ENCODE results near the gene POLR1A. TPM values are rescaled to one million over a fixed set of nuclear protein-coding genes. Genes with fewer than 3 reads are reported as not detected.

Gene POLR1A
- total and polyA plus RNA-seq, 4 donors: 3.2 to 12.3 (median 6.1) TPM

DNA sequence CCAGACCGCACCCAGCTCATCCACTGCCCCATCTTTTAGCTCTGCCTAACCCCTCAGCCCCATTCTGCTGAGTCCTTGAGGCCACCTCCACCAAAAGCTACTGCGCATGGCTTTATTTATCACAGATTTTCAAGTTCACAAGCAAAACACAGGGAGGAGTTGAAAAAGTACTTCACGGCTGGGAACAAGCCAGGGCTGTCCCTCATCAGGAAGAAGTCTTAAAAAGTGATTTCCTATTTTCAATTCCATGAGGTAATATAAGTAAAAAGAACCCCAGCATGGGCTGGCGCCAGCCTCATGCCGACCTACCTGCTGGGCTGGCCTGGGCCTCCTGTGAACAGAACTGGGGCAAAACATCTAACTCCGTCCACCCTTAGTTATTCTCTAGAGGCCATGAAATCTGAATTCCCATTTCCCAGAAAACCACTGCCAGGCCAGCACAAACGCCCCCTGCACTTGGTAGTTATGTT, 69.0 kb downstream of the POLR1A start:
- H3K9me3 ChIP-seq (ENCODE audit: control insufficient read depth in 4 of 4, low read length in 3 of 4): no peaks in the 10 kb centered on the region
- DNase-seq (ENCODE audit: low spot score): no peak
- peak in 1 of 2 donors; percentile 6 for TF ChIP-seq RAD21 (IDR thresholded peaks at IDR 0.05)
- TF ChIP-seq EGR1 (IDR thresholded peaks at IDR 0.05; ENCODE audit: low read depth in 2 of 2): no peak
- TF ChIP-seq TAF1 (conservative IDR thresholded peaks at IDR 0.05): no peak
- TF ChIP-seq, protein P1, sequence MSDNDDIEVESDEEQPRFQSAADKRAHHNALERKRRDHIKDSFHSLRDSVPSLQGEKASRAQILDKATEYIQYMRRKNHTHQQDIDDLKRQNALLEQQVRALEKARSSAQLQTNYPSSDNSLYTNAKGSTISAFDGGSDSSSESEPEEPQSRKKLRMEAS (IDR thresholded peaks at IDR 0.05): no peak
- TF ChIP-seq RXRA (IDR thresholded peaks at IDR 0.05): no peak
- TF ChIP-seq, protein P2, sequence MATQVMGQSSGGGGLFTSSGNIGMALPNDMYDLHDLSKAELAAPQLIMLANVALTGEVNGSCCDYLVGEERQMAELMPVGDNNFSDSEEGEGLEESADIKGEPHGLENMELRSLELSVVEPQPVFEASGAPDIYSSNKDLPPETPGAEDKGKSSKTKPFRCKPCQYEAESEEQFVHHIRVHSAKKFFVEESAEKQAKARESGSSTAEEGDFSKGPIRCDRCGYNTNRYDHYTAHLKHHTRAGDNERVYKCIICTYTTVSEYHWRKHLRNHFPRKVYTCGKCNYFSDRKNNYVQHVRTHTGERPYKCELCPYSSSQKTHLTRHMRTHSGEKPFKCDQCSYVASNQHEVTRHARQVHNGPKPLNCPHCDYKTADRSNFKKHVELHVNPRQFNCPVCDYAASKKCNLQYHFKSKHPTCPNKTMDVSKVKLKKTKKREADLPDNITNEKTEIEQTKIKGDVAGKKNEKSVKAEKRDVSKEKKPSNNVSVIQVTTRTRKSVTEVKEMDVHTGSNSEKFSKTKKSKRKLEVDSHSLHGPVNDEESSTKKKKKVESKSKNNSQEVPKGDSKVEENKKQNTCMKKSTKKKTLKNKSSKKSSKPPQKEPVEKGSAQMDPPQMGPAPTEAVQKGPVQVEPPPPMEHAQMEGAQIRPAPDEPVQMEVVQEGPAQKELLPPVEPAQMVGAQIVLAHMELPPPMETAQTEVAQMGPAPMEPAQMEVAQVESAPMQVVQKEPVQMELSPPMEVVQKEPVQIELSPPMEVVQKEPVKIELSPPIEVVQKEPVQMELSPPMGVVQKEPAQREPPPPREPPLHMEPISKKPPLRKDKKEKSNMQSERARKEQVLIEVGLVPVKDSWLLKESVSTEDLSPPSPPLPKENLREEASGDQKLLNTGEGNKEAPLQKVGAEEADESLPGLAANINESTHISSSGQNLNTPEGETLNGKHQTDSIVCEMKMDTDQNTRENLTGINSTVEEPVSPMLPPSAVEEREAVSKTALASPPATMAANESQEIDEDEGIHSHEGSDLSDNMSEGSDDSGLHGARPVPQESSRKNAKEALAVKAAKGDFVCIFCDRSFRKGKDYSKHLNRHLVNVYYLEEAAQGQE (IDR thresholded peaks at IDR 0.05): peak; percentile 7
- TF ChIP-seq FOXA1 (IDR thresholded peaks at IDR 0.05): no peak
- no peak for TF ChIP-seq GABPA (IDR thresholded peaks at IDR 0.05 in 1 of 2, conservative IDR thresholded peaks at IDR 0.05 in 1 of 2)
- no peak for TF ChIP-seq HNF4A (conservative IDR thresholded peaks at IDR 0.05)
- no peak for TF ChIP-seq FOXA2 (IDR thresholded peaks at IDR 0.05)
- TF ChIP-seq, protein P3, sequence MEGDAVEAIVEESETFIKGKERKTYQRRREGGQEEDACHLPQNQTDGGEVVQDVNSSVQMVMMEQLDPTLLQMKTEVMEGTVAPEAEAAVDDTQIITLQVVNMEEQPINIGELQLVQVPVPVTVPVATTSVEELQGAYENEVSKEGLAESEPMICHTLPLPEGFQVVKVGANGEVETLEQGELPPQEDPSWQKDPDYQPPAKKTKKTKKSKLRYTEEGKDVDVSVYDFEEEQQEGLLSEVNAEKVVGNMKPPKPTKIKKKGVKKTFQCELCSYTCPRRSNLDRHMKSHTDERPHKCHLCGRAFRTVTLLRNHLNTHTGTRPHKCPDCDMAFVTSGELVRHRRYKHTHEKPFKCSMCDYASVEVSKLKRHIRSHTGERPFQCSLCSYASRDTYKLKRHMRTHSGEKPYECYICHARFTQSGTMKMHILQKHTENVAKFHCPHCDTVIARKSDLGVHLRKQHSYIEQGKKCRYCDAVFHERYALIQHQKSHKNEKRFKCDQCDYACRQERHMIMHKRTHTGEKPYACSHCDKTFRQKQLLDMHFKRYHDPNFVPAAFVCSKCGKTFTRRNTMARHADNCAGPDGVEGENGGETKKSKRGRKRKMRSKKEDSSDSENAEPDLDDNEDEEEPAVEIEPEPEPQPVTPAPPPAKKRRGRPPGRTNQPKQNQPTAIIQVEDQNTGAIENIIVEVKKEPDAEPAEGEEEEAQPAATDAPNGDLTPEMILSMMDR (IDR thresholded peaks at IDR 0.05; ENCODE audit: low read depth, low read length, missing input control): no peak
- no peak for TF ChIP-seq HNF4G (IDR thresholded peaks at IDR 0.05)
- peak overlapping the region in 1 of 2 donors; percentile 9 for H3K9ac ChIP-seq (ENCODE audit: low read depth in 1 of 2, low read length in 2 of 2)
- peaks cover 7 to 32% (median 22%) of the 10 kb centered on the region in 4 donors for H3K36me3 ChIP-seq (ENCODE audit: control insufficient read depth in 4 of 4, insufficient read depth in 3 of 4, low read depth in 1 of 4, low read length in 3 of 4)
- 68% methylated on average over 7 of the region's 7 CpGs for WGBS
- peaks cover 5 to 35% (median 29%) of the 10 kb centered on the region in 4 donors for H3K4me1 ChIP-seq (ENCODE audit: control insufficient read depth in 4 of 4, insufficient read depth in 4 of 4, low read length in 3 of 4)
- peak overlapping the region; percentile 81 to 82 for H3K27ac ChIP-seq (ENCODE audit: low read depth in 1 of 2, low read length in 2 of 2)
- H3K27me3 ChIP-seq (ENCODE audit: control insufficient read depth in 4 of 4, insufficient read depth in 4 of 4, low read length in 3 of 4): no peaks in the 10 kb centered on the region
- no peak overlapping the region for H3K4me3 ChIP-seq (ENCODE audit: low read depth in 1 of 3, low read length in 3 of 3)

DNA sequence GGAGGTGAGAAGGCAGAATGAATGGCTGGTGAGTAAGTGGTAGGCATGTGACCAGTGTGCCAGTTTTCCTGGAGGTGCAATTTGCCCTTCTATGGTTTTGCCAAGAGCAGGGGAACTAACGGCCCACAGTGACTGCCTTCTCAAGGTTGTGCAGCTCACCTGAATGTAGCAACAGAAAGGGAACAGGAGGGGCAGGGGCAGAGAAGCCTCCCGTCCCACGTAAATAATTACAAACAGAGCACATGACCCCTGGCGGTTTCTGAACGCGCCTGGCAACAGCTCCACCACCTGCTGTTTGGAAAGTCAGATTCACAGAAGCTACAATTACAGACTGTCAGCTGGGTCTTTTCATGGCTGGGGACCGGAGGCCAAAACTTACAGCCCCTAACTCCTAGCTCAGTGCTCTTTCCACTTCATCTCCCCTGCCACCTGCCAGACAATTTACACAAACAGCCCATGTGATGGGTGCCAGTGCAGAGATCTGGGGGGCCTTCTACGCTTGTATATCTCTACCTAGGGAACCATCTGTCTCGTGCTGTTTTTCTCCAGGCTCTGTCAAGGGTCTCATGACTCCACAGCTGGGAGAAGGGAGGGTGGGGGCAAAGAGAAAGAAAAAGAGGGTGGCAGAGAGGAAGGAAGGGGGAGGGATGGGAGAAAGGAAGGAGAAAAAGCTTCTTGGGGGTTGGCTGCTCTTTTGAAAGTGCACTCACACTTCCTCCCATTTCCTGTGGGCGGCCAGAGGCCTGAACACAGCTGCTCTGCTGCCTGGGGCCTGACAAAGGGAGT, 69.6 kb downstream of the POLR1A start:
- Histone ChIP-seq H3K27ac (ENCODE audit: low read depth in 1 of 2, low read length in 2 of 2) (peak overlapping the region; percentile 81 to 82), H3K4me3 (ENCODE audit: low read depth in 1 of 3, low read length in 3 of 3) (no peak overlapping the region), H3K4me1 (ENCODE audit: control insufficient read depth in 4 of 4, insufficient read depth in 4 of 4, low read length in 3 of 4) (peaks cover 5 to 35% (median 29%) of the 10 kb centered on the region in 4 donors), H3K9me3 (ENCODE audit: control insufficient read depth in 4 of 4, low read length in 3 of 4) (no peaks in the 10 kb centered on the region), H3K36me3 (ENCODE audit: control insufficient read depth in 4 of 4, insufficient read depth in 3 of 4, low read depth in 1 of 4, low read length in 3 of 4) (peaks cover 9 to 34% (median 23%) of the 10 kb centered on the region in 4 donors), H3K27me3 (ENCODE audit: control insufficient read depth in 4 of 4, insufficient read depth in 4 of 4, low read length in 3 of 4) (no peaks in the 10 kb centered on the region), H3K9ac (ENCODE audit: low read depth in 1 of 2, low read length in 2 of 2) (no peak overlapping the region)
- WGBS: 24% methylated on average over 10 of the region's 10 CpGs
- DNase-seq (ENCODE audit: low spot score): peak; percentile 50
- TF ChIP-seq TAF1 (conservative IDR thresholded peaks at IDR 0.05): no peak
- TF ChIP-seq NR2F2 (IDR thresholded peaks at IDR 0.05): no peak
- TF ChIP-seq SP1 (IDR thresholded peaks at IDR 0.05): peak; percentile 49
- TF ChIP-seq GABPA (IDR thresholded peaks at IDR 0.05 in 1 of 2, conservative IDR thresholded peaks at IDR 0.05 in 1 of 2): no peak
- TF ChIP-seq, protein P2 (IDR thresholded peaks at IDR 0.05): peak; percentile 7
- peak in 1 of 2 donors; percentile 35 for TF ChIP-seq RXRA (IDR thresholded peaks at IDR 0.05)
- TF ChIP-seq, protein P1 (IDR thresholded peaks at IDR 0.05): peak; percentile 27
- TF ChIP-seq YY1 (IDR thresholded peaks at IDR 0.05): peak; percentile 10
- no peak for TF ChIP-seq JUND (IDR thresholded peaks at IDR 0.05)
- TF ChIP-seq RAD21 (IDR thresholded peaks at IDR 0.05): peak; percentile 84 to 85
- no peak for TF ChIP-seq FOXA2 (IDR thresholded peaks at IDR 0.05)
- TF ChIP-seq, protein P4, sequence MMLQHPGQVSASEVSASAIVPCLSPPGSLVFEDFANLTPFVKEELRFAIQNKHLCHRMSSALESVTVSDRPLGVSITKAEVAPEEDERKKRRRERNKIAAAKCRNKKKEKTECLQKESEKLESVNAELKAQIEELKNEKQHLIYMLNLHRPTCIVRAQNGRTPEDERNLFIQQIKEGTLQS (IDR thresholded peaks at IDR 0.05): no peak
- peak in 1 of 2 donors; percentile 26 for TF ChIP-seq HNF4A (conservative IDR thresholded peaks at IDR 0.05)
- no peak for TF ChIP-seq EGR1 (IDR thresholded peaks at IDR 0.05; ENCODE audit: low read depth in 2 of 2)
- TF ChIP-seq, protein P5, sequence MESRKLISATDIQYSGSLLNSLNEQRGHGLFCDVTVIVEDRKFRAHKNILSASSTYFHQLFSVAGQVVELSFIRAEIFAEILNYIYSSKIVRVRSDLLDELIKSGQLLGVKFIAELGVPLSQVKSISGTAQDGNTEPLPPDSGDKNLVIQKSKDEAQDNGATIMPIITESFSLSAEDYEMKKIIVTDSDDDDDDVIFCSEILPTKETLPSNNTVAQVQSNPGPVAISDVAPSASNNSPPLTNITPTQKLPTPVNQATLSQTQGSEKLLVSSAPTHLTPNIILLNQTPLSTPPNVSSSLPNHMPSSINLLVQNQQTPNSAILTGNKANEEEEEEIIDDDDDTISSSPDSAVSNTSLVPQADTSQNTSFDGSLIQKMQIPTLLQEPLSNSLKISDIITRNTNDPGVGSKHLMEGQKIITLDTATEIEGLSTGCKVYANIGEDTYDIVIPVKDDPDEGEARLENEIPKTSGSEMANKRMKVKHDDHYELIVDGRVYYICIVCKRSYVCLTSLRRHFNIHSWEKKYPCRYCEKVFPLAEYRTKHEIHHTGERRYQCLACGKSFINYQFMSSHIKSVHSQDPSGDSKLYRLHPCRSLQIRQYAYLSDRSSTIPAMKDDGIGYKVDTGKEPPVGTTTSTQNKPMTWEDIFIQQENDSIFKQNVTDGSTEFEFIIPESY (IDR thresholded peaks at IDR 0.05): no peak
